A673 (cell line): Measurements from ENCODE around the gene HIPK1. TPM values are rescaled to one million over a fixed set of nuclear protein-coding genes. Genes with fewer than 3 reads are reported as not detected.

Experiments
- BruUV-seq: library from RNA; stranded (reverse); fragments of 400-500 nt; replicated peaks from 2 replicates; lab custom pipeline; 2021; lab: Mats Ljungman, UMichigan
- CTCF ChIA-PET: fragments of 300-600 bp; sonication (Branson Sonifier 250); formaldehyde crosslinking; loops from one replicate; lab custom pipeline; 2022; ENCODE audit warnings: antibody characterized with exemption; lab: Charles Lee
- POLR2A ChIA-PET: fragments of 300-600 bp; sonication (Branson Sonifier 250); formaldehyde crosslinking; loops from one replicate; lab custom pipeline; 2022; ENCODE audit warnings: antibody characterized with exemption; ENCODE audit not compliant: low non-redundant PET; lab: Charles Lee
- DNase-seq: peaks from one replicate; pipeline ENCODE4 v3.0.0-alpha.2; 2015; ENCODE audit warnings: low spot score
- H3K27ac ChIP-seq: fragments of 200-600 bp; sonication (generic); 2 replicates; pipeline ENCODE4 v1.5.1; 2016; ENCODE audit warnings: mixed run types, low read depth, mild to moderate bottlenecking, mixed read lengths, antibody characterized with exemption, low read length; ENCODE audit not compliant: poor library complexity, severe bottlenecking
- H3K27me3 ChIP-seq: fragments of 200-600 bp; sonication (generic); replicated peaks from 2 replicates; pipeline ENCODE4 v1.6.1; 2017; ENCODE audit warnings: mixed run types, low read depth, mild to moderate bottlenecking, mixed read lengths, antibody characterized with exemption, low read length; ENCODE audit not compliant: insufficient read depth, poor library complexity
- H3K36me3 ChIP-seq: fragments of 200-600 bp; sonication (generic); 2 replicates; pipeline ENCODE4 v1.6.1; 2016; ENCODE audit warnings: mixed run types, mild to moderate bottlenecking, mixed read lengths, antibody characterized with exemption, low read length; ENCODE audit not compliant: insufficient read depth, poor library complexity, severe bottlenecking
- H3K4me1 ChIP-seq: fragments of 200-600 bp; sonication (generic); 2 replicates; pipeline ENCODE4 v1.6.1; 2017; ENCODE audit warnings: mixed run types, mild to moderate bottlenecking, mixed read lengths, antibody characterized with exemption, low read length; ENCODE audit not compliant: insufficient read depth, poor library complexity, severe bottlenecking
- H3K4me3 ChIP-seq: fragments of 200-600 bp; sonication (generic); 2 replicates; pipeline ENCODE4 v1.5.1; 2016; ENCODE audit warnings: low read depth, mixed run types, mild to moderate bottlenecking, mixed read lengths, low read length; ENCODE audit not compliant: poor library complexity, severe bottlenecking
- H3K9me3 ChIP-seq: fragments of 200-600 bp; sonication (generic); 2 replicates; pipeline ENCODE4 v1.6.1; 2016; ENCODE audit warnings: mixed run types, low read depth, mild to moderate bottlenecking, mixed read lengths, antibody characterized with exemption, low read length; ENCODE audit not compliant: poor library complexity, severe bottlenecking
- CTCF ChIP-seq: fragments of 300-800, 200-600 bp; sonication (generic); conservative IDR thresholded peaks from 2 replicates; pipeline ENCODE4 v1.5.1; 2017; ENCODE audit warnings: low read depth, mild to moderate bottlenecking, antibody characterized with exemption, low read length, moderate library complexity, mixed read lengths
- EZH2 ChIP-seq: fragments of 200-600 bp; sonication (generic); IDR thresholded peaks from 2 replicates; pipeline ENCODE4 v1.6.1; 2017; ENCODE audit warnings: borderline replicate concordance, low read depth, mild to moderate bottlenecking, mixed read lengths, antibody characterized with exemption, low read length; ENCODE audit not compliant: poor library complexity, severe bottlenecking
- intact Hi-C: fragments of 100-400 bp; cut with micrococcal nuclease; formaldehyde crosslinking; loops from one replicate; pipeline ENCODE4 v1.10.0; 2022; ENCODE audit not compliant: unreplicated experiment
- total RNA-seq: library from RNA; stranded (reverse); gene quantifications from 2 replicates; pipeline ENCODE4 v1.2.3, GENCODE V29; 2021

Gene HIPK1
- total RNA-seq, 1 experiment from 2014 or later: 81.3 TPM

GRCh38 chr1:113987259-113987658, 58.1 kb downstream of the HIPK1 start:
- BruUV-seq: no TSS peak

GRCh38 chr1:113990530-113990929, 61.4 kb downstream of the HIPK1 start:
- no peaks in the 10 kb centered on the region for H3K4me1 ChIP-seq
- no peaks in the 10 kb centered on the region for H3K27me3 ChIP-seq
- POLR2A ChIA-PET: interaction anchor here (1.1 kb wide), 1 partner anchor 270 kb away, joined by 4 read pairs; no protein-coding TSS in a partner anchor
- no peak overlapping the region for H3K27ac ChIP-seq
- H3K4me3 ChIP-seq: no peak overlapping the region
- CTCF ChIA-PET: no interaction called here
- DNase-seq: no peak
- intact Hi-C loops: no loop called here
- no peak for TF ChIP-seq EZH2
- no peak for TF ChIP-seq CTCF
- no TSS peak for BruUV-seq
- no peaks in the 10 kb centered on the region for H3K36me3 ChIP-seq
- peaks cover 13% of the 10 kb centered on the region for H3K9me3 ChIP-seq

More at GRCh38 chr1:113987259-113987658, 58.1 kb downstream of the HIPK1 start:
- no peak for DNase-seq
- intact Hi-C loops: loop anchor here (10.0 kb wide), 1 partner anchor 88 kb away; no protein-coding TSS in a partner anchor
- peaks cover 8% of the 10 kb centered on the region for H3K36me3 ChIP-seq
- H3K4me3 ChIP-seq: no peak overlapping the region
- peaks cover 16% of the 10 kb centered on the region for H3K4me1 ChIP-seq
- POLR2A ChIA-PET: no interaction called here
- H3K27me3 ChIP-seq: no peaks in the 10 kb centered on the region
- no peaks in the 10 kb centered on the region for H3K9me3 ChIP-seq
- CTCF ChIA-PET: no interaction called here
- no peak for TF ChIP-seq EZH2
- TF ChIP-seq CTCF: no peak
- H3K27ac ChIP-seq: no peak overlapping the region

DNA sequence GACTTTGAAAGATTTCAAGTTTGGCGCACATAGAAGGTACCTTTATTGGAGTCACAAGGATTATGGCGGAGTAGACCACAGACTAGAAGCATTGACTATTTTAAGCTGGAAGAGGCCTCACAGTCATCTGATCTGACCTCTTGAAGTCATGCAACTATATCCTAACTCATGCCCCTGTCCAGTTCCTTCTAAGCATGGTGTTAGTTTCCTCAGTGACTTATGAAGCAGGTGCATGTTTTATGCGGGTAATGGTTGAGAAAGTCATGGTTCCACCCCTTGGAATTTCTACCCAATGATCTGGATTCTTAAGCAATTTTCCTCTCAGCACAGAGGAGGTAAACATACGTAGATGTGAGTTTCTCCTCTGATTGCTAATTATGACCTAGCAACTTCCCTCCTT, 61.8 kb downstream of the HIPK1 start:
- TF ChIP-seq CTCF (no peak), EZH2 (no peak)
- intact Hi-C loops: no loop called here
- Histone ChIP-seq H3K27me3 (no peaks in the 10 kb centered on the region), H3K9me3 (peaks cover 14% of the 10 kb centered on the region), H3K4me1 (no peaks in the 10 kb centered on the region), H3K36me3 (no peaks in the 10 kb centered on the region), H3K4me3 (no peak overlapping the region), H3K27ac (no peak overlapping the region)
- POLR2A ChIA-PET: interaction anchor here (1.1 kb wide), 1 partner anchor 269 kb away, joined by 4 read pairs; no protein-coding TSS in a partner anchor
- DNase-seq: no peak
- CTCF ChIA-PET: no interaction called here
- BruUV-seq: no TSS peak
